LNCaP clone FGC (cell line): ENCODE results near the gene SDK2.
"Not testable (repeated sequence)": the region's sequence is repeated elsewhere in the genome, so short reads cannot be mapped to it uniquely, and the experiment has no call there.

ENCODE experiments used
- DNase-seq: peaks from one replicate; pipeline ENCODE4 v3.0.0-alpha.2; 2011; ENCODE audit warnings: low read depth
- H3K4me3 ChIP-seq: 2 replicates; pipeline ENCODE4 v1.5.1; 2011; ENCODE audit warnings: mild to moderate bottlenecking, low read depth, low read length, control low read depth
- CTCF ChIP-seq: IDR thresholded peaks from 2 replicates; pipeline ENCODE4 v1.5.1; 2012; ENCODE audit warnings: mild to moderate bottlenecking; ENCODE audit not compliant: control insufficient read depth, insufficient read depth; ENCODE audit errors: extremely low read depth

The SDK2 gene

GRCh38 chr17:73476890-73477350 lies 167.3 kb downstream of the SDK2 start:
- DNase-seq = no peak
- TF ChIP-seq CTCF = no peak

GRCh38 chr17:73474370-73474988 lies 169.8 kb downstream of the SDK2 start:
- no peak for DNase-seq
- no peak for TF ChIP-seq CTCF
- H3K4me3 ChIP-seq = no peak overlapping the region

More at GRCh38 chr17:73476890-73477350, 167.3 kb downstream of the SDK2 start:
- no peak overlapping the region for H3K4me3 ChIP-seq

DNA sequence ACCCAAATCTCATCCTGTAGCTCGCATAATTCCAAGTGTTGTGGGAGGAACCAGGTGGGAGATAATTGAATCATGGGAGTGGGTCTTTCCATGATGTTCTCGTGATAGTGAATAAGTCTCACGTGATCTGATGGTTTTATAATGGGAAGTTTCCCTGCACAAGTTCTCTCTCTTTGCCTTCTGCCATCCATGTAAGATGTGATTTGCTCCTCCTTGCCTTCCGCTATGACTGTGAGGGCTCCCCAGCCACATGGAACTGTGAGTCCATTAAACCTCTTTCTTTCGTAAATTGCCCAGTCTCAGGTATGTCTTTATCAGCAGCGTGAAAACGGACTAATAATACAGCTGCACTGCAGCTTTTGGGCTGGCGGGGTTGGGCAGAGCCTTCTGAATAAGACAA lies 171.5 kb downstream of the SDK2 start:
- not testable (repeated sequence) for H3K4me3 ChIP-seq

DNA sequence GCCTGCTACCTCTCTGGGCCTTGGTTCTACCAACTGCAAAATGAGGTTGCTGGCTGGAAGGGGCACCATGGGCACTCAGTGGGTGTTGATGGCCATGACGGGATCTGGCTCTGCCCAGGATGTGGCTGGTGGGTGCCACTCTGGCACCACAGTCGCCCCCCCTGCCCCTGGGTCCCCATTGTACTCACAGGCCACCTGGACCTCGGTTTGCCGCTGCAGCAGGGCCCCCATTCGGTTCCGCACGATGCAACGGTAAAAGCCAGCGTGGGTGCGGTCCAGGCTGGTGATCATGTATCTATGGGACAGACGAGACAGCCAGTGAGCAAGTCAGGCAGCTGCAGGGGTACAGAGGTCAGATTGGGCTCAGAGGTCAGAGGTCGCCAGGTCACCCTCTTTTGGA lies 172.3 kb downstream of the SDK2 start:
- no peak for TF ChIP-seq CTCF
- H3K4me3 ChIP-seq = no peak overlapping the region

More for the DNA sequence above, 171.5 kb downstream of the SDK2 start:
- DNase-seq = not testable (repeated sequence)

GRCh38 chr17:73470316-73470826 lies 173.9 kb downstream of the SDK2 start:
- no peak for TF ChIP-seq CTCF
- DNase-seq = no peak

More for the DNA sequence above, 172.3 kb downstream of the SDK2 start:
- DNase-seq = no peak

GRCh38 chr17:73469311-73469710 lies 174.9 kb downstream of the SDK2 start:
- no peak for TF ChIP-seq CTCF
- DNase-seq = no peak
- H3K4me3 ChIP-seq = no peak overlapping the region

More at GRCh38 chr17:73470316-73470826, 173.9 kb downstream of the SDK2 start:
- H3K4me3 ChIP-seq = no peak overlapping the region

GRCh38 chr17:73468221-73468620 lies 176.0 kb downstream of the SDK2 start:
- H3K4me3 ChIP-seq = no peak overlapping the region
- no peak for TF ChIP-seq CTCF

More at GRCh38 chr17:73468221-73468620, 176.0 kb downstream of the SDK2 start:
- DNase-seq = no peak
